ENCODE results near the gene MLEC.

MLEC gene

DNA sequence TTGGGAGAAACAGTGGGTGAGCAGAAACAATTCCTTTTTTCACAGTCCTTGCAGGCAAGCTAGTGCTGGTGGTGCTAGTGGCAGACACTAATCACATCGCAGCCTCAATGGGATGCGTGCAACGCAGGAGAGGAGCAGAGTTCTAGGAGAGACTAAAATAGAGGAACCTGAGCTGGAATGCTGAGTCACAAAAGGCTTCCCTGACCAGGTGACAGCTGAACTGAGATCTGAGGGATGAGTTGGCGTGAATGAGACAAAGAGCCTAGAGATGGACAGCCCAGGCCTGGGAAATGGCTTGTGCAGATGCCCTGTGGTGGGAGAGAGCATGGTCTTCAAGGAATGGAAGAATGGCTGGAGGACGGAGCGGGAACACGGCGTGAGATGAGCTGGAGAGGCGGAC is 64.4 kb downstream of the MLEC start:
- TF ChIP-seq, protein P1, sequence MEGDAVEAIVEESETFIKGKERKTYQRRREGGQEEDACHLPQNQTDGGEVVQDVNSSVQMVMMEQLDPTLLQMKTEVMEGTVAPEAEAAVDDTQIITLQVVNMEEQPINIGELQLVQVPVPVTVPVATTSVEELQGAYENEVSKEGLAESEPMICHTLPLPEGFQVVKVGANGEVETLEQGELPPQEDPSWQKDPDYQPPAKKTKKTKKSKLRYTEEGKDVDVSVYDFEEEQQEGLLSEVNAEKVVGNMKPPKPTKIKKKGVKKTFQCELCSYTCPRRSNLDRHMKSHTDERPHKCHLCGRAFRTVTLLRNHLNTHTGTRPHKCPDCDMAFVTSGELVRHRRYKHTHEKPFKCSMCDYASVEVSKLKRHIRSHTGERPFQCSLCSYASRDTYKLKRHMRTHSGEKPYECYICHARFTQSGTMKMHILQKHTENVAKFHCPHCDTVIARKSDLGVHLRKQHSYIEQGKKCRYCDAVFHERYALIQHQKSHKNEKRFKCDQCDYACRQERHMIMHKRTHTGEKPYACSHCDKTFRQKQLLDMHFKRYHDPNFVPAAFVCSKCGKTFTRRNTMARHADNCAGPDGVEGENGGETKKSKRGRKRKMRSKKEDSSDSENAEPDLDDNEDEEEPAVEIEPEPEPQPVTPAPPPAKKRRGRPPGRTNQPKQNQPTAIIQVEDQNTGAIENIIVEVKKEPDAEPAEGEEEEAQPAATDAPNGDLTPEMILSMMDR (IDR thresholded peaks at IDR 0.05; ENCODE audit: low read length): no peak
- no peak for TF ChIP-seq EZH2 (IDR thresholded peaks at IDR 0.05; ENCODE audit: borderline replicate concordance, low read length)
- Histone ChIP-seq H3K79me2 (ENCODE audit: insufficient read depth, low read length) (no peaks in the 10 kb centered on the region), H3K9ac (ENCODE audit: low read length) (no peak overlapping the region), H3K36me3 (ENCODE audit: insufficient read depth, low read length) (no peaks in the 10 kb centered on the region; the same call in 1 of the 2 replicates), H2AFZ (ENCODE audit: low read length) (no peak overlapping the region), H3K27me3 (ENCODE audit: insufficient read depth, low read length) (no peaks in the 10 kb centered on the region), H3K27ac (ENCODE audit: low read depth, low read length, poor library complexity, severe bottlenecking) (no peak overlapping the region), H3F3A (ENCODE audit: insufficient read depth, low read length) (no peaks in the 10 kb centered on the region), H3K4me2 (ENCODE audit: low read length) (no peak overlapping the region), H3K4me1 (ENCODE audit: insufficient read depth, low read length, severe bottlenecking) (no peaks in the 10 kb centered on the region), H3K9me2 (ENCODE audit: low read depth, low read length) (no peaks in the 10 kb centered on the region), H4K20me1 (ENCODE audit: insufficient read depth, low read length) (no peaks in the 10 kb centered on the region), H3K4me3 (ENCODE audit: low read depth, low read length, poor library complexity, severe bottlenecking) (no peak overlapping the region), H3K9me3 (ENCODE audit: low read length) (peaks cover 11% of the 10 kb centered on the region)

Measured in OCI-LY1 (cell line).